Tibial nerve (tissue), 4 donors: ENCODE measurements around the gene CADPS2. TPM values are rescaled to one million over a fixed set of nuclear protein-coding genes. Genes with fewer than 3 reads are reported as not detected.
A peak's percentile ranks its signal among the peaks of the same experiment; 100 is the strongest.

Source experiments
- DNase-seq, 2 donors: peaks; one replicate each; pipeline ENCODE4 v3.0.0-alpha.2; 2019; ENCODE audit warnings: low spot score in 2 of 2
- H3K27ac ChIP-seq, 4 donors: fragments of 200-600 bp; sonication (generic) in 3 of 4; one replicate each; pipeline ENCODE4 v1.5.1; 2017 to 2019; ENCODE audit warnings: mild to moderate bottlenecking in 1 of 4
- H3K27me3 ChIP-seq, 2 donors: fragments of 200-600 bp; sonication (generic) in 1 of 2; one replicate each; pipeline versions ENCODE4 v1.5.1 to v1.6.0; 2017 to 2019
- H3K36me3 ChIP-seq, 3 donors: fragments of 200-600 bp; sonication (generic); one replicate each; pipeline ENCODE4 v1.5.1; 2018 to 2019
- H3K4me1 ChIP-seq, 4 donors: fragments of 200-600 bp; sonication (generic) in 3 of 4; one replicate each; pipeline ENCODE4 v1.5.1; 2017 to 2019
- H3K4me3 ChIP-seq, 4 donors: fragments of 200-600 bp; sonication (generic) in 3 of 4; one replicate each; pipeline ENCODE4 v1.5.1; 2017 to 2019; ENCODE audit warnings: mild to moderate bottlenecking in 1 of 4, moderate library complexity in 1 of 4
- H3K9me3 ChIP-seq, 4 donors: fragments of 200-600 bp; sonication (generic) in 3 of 4; one replicate each; pipeline ENCODE4 v1.5.1; 2017 to 2019
- CTCF ChIP-seq, 5 experiments: fragments of 200-600 bp in 3 of 5; fragments of 450-650 bp in 2 of 5; sonication (generic) in 3 of 5; IDR thresholded peaks; one replicate each; pipeline ENCODE4 v1.5.1; 2016 to 2019; ENCODE audit warnings: antibody characterized with exemption in 5 of 5, mild to moderate bottlenecking in 3 of 5, moderate library complexity in 2 of 5
- EP300 ChIP-seq, 2 donors: sonication (generic); formaldehyde crosslinking; IDR thresholded peaks; one replicate each; pipeline ENCODE4 v1.6.1; 2017; ENCODE audit warnings: antibody characterized with exemption in 2 of 2, mild to moderate bottlenecking in 1 of 2
- POLR2A ChIP-seq, 2 donors: fragments of 450-650 bp; IDR thresholded peaks; one replicate each; pipeline ENCODE4 v1.6.1; 2017; ENCODE audit warnings: antibody characterized with exemption in 2 of 2, mild to moderate bottlenecking in 2 of 2, moderate library complexity in 2 of 2
- WGBS, 2 donors: methylation state at CpG; one replicate each; pipeline ENCODE4 v1.1.5; 2018; 5-methylcytosine and 5-hydroxymethylcytosine counted together
- total RNA-seq, 4 donors: library from RNA; depleted of rRNA; stranded (reverse); fragments of >200 nt; gene quantifications; one replicate each; pipeline ENCODE4 v1.1.0, GENCODE V29; 2016

CADPS2 gene
- total RNA-seq, 4 donors from 2014 or later: 20.3 to 44.4 (median 27.1) TPM

- 75 to 77% methylated on average over 7 of the region's 7 CpGs for WGBS, 2 donors
- H3K27ac ChIP-seq: no peak overlapping the region
- H3K36me3 ChIP-seq: no peaks in the 10 kb centered on the region
- no peaks in the 10 kb centered on the region for H3K4me1 ChIP-seq
- no peak for DNase-seq
- H3K9me3 ChIP-seq: no peaks in the 10 kb centered on the region
- no peaks in the 10 kb centered on the region for H3K27me3 ChIP-seq
- no peak overlapping the region for H3K4me3 ChIP-seq
- no peak for TF ChIP-seq CTCF (IDR thresholded peaks at IDR 0.05)
- no peak for TF ChIP-seq EP300 (IDR thresholded peaks at IDR 0.05)
- no peak for TF ChIP-seq POLR2A (IDR thresholded peaks at IDR 0.05)
These were observed 210.6 kb downstream of the CADPS2 start for GRCh38 chr7:122675621-122676020.

GRCh38 chr7:122675011-122675410 is 211.2 kb downstream of the CADPS2 start:
- WGBS, 2 donors: 47 to 51% methylated on average over 7 of the region's 7 CpGs
- Histone ChIP-seq H3K4me1 (no peaks in the 10 kb centered on the region), H3K4me3 (peak overlapping the region in 1 of 4 donors; percentile 1), H3K27ac (peak overlapping the region in 2 of 4 donors; percentile 8 to 43), H3K36me3 (no peaks in the 10 kb centered on the region), H3K27me3 (no peaks in the 10 kb centered on the region), H3K9me3 (no peaks in the 10 kb centered on the region)
- TF ChIP-seq CTCF (IDR thresholded peaks at IDR 0.05) (no peak), POLR2A (IDR thresholded peaks at IDR 0.05) (no peak), EP300 (IDR thresholded peaks at IDR 0.05) (no peak)
- no peak for DNase-seq

GRCh38 chr7:122674502-122674901 is 211.8 kb downstream of the CADPS2 start:
- peak in 1 of 2 donors; percentile 41 for DNase-seq
- H3K4me3 ChIP-seq: peak overlapping the region in 1 of 4 donors; percentile 1
- H3K9me3 ChIP-seq: no peaks in the 10 kb centered on the region
- no peaks in the 10 kb centered on the region for H3K36me3 ChIP-seq
- no peaks in the 10 kb centered on the region for H3K27me3 ChIP-seq
- H3K27ac ChIP-seq: peak overlapping the region in 2 of 4 donors; percentile 8 to 43
- TF ChIP-seq CTCF (IDR thresholded peaks at IDR 0.05): no peak
- TF ChIP-seq POLR2A (IDR thresholded peaks at IDR 0.05): no peak
- no peak for TF ChIP-seq EP300 (IDR thresholded peaks at IDR 0.05)
- WGBS, 2 donors: 6 to 17% methylated on average over 4 of the region's 4 CpGs
- no peaks in the 10 kb centered on the region for H3K4me1 ChIP-seq

- no peak for TF ChIP-seq CTCF (IDR thresholded peaks at IDR 0.05)
- no peak for TF ChIP-seq EP300 (IDR thresholded peaks at IDR 0.05)
- no peak for TF ChIP-seq POLR2A (IDR thresholded peaks at IDR 0.05)
- H3K27ac ChIP-seq: peak overlapping the region in 1 of 4 donors; percentile 43
- H3K4me1 ChIP-seq: no peaks in the 10 kb centered on the region
- no peak for DNase-seq
- H3K36me3 ChIP-seq: no peaks in the 10 kb centered on the region
- no peaks in the 10 kb centered on the region for H3K27me3 ChIP-seq
- no peaks in the 10 kb centered on the region for H3K9me3 ChIP-seq
- no peak overlapping the region for H3K4me3 ChIP-seq
- 79 to 94% methylated on average over 6 to 18 of the region's 21 CpGs for WGBS, 2 donors
These were observed 212.3 kb downstream of the CADPS2 start for GRCh38 chr7:122673951-122674350.

GRCh38 chr7:122672536-122672935 is 213.7 kb downstream of the CADPS2 start:
- Histone ChIP-seq H3K27ac (no peak overlapping the region), H3K9me3 (no peaks in the 10 kb centered on the region), H3K27me3 (no peaks in the 10 kb centered on the region), H3K36me3 (no peaks in the 10 kb centered on the region), H3K4me3 (no peak overlapping the region), H3K4me1 (no peaks in the 10 kb centered on the region)
- 95 to 98% methylated on average over 8 of the region's 8 CpGs for WGBS, 2 donors
- no peak for TF ChIP-seq EP300 (IDR thresholded peaks at IDR 0.05)
- no peak for TF ChIP-seq CTCF (IDR thresholded peaks at IDR 0.05)
- TF ChIP-seq POLR2A (IDR thresholded peaks at IDR 0.05): no peak
- no peak for DNase-seq
